ENCODE measurements around the gene PLVAP. TPM values are rescaled to one million over a fixed set of nuclear protein-coding genes. Genes with fewer than 3 reads are reported as not detected.

PLVAP gene
- total RNA-seq, 2 donors from 2014 or later: not detected

- Mint-ChIP-seq H3K4me3 (peak overlapping the region; percentile 87 to 97), H3K36me3 (ENCODE audit: insufficient read depth in 2 of 2) (no peaks in the 10 kb centered on the region), H3K27ac (peak overlapping the region; percentile 91), H3K4me1 (ENCODE audit: low read depth) (peaks cover 55% of the 10 kb centered on the region), H3K9me3 (no peaks in the 10 kb centered on the region), H3K27me3 (ENCODE audit: low read depth) (no peaks in the 10 kb centered on the region)
- DNase-seq: no peak
- peak; percentile 4 to 12 for ATAC-seq (replicated peaks in 1 of 2)
Observed at GRCh38 chr19:17406887-17407196, 29.7 kb upstream of the PLVAP start.

GRCh38 chr19:17406046-17406886 lies 29.1 kb upstream of the PLVAP start:
- DNase-seq (peak; percentile 56 to 63), ATAC-seq (replicated peaks in 1 of 2) (peak; percentile 52 to 53)
- H3K27me3 Mint-ChIP-seq (ENCODE audit: low read depth): no peaks in the 10 kb centered on the region

GRCh38 chr19:17405250-17406045 lies 28.3 kb upstream of the PLVAP start, which contains the start of gene BST2:
Gene BST2, minus strand, starts transcription at chr19:17405630. Its CDS starts 55 bp downstream, at chr19:17405575.
- H3K27ac Mint-ChIP-seq: peak within 1 kb of the TSS; percentile 91
- H3K36me3 Mint-ChIP-seq (ENCODE audit: insufficient read depth in 2 of 2): peaks cover 0 to 2% of the 10 kb centered on the region in 2 donors
- no peaks in the 10 kb centered on the region for H3K9me3 Mint-ChIP-seq
- H3K4me1 Mint-ChIP-seq (ENCODE audit: low read depth): peaks cover 54% of the 10 kb centered on the region
- ATAC-seq (replicated peaks in 1 of 2) (peak; percentile 69 to 81), DNase-seq (peak; percentile 55 to 58)
- H3K27me3 Mint-ChIP-seq (ENCODE audit: low read depth): no peaks in the 10 kb centered on the region
- peak within 1 kb of the TSS; percentile 87 to 97 for H3K4me3 Mint-ChIP-seq

More at GRCh38 chr19:17406046-17406886, 29.1 kb upstream of the PLVAP start:
- peaks cover 0 to 2% of the 10 kb centered on the region in 2 donors for H3K36me3 Mint-ChIP-seq (ENCODE audit: insufficient read depth in 2 of 2)
- H3K4me3 Mint-ChIP-seq: peak overlapping the region; percentile 87 to 97
- peaks cover 55% of the 10 kb centered on the region for H3K4me1 Mint-ChIP-seq (ENCODE audit: low read depth)
- H3K9me3 Mint-ChIP-seq: no peaks in the 10 kb centered on the region
- H3K27ac Mint-ChIP-seq: peak overlapping the region; percentile 91

- Mint-ChIP-seq H3K27ac (peak overlapping the region; percentile 91), H3K27me3 (ENCODE audit: low read depth) (no peaks in the 10 kb centered on the region), H3K36me3 (ENCODE audit: insufficient read depth in 2 of 2) (peaks cover 0 to 2% of the 10 kb centered on the region in 2 donors), H3K4me1 (ENCODE audit: low read depth) (peaks cover 53% of the 10 kb centered on the region), H3K4me3 (peak overlapping the region; percentile 87 to 97), H3K9me3 (no peaks in the 10 kb centered on the region)
- DNase-seq (no peak), ATAC-seq (replicated peaks in 1 of 2) (no peak)
Observed at GRCh38 chr19:17404621-17405249, 27.6 kb upstream of the PLVAP start.

GRCh38 chr19:17404015-17404414 lies 26.9 kb upstream of the PLVAP start:
- DNase-seq (peak; percentile 20 to 21), ATAC-seq (replicated peaks in 1 of 2) (no peak)
- Mint-ChIP-seq H3K36me3 (ENCODE audit: insufficient read depth in 2 of 2) (peaks cover 0 to 2% of the 10 kb centered on the region in 2 donors), H3K27ac (no peak overlapping the region), H3K4me3 (peak overlapping the region; percentile 87 to 97), H3K27me3 (ENCODE audit: low read depth) (no peaks in the 10 kb centered on the region), H3K4me1 (ENCODE audit: low read depth) (peaks cover 46% of the 10 kb centered on the region), H3K9me3 (no peaks in the 10 kb centered on the region)

DNA sequence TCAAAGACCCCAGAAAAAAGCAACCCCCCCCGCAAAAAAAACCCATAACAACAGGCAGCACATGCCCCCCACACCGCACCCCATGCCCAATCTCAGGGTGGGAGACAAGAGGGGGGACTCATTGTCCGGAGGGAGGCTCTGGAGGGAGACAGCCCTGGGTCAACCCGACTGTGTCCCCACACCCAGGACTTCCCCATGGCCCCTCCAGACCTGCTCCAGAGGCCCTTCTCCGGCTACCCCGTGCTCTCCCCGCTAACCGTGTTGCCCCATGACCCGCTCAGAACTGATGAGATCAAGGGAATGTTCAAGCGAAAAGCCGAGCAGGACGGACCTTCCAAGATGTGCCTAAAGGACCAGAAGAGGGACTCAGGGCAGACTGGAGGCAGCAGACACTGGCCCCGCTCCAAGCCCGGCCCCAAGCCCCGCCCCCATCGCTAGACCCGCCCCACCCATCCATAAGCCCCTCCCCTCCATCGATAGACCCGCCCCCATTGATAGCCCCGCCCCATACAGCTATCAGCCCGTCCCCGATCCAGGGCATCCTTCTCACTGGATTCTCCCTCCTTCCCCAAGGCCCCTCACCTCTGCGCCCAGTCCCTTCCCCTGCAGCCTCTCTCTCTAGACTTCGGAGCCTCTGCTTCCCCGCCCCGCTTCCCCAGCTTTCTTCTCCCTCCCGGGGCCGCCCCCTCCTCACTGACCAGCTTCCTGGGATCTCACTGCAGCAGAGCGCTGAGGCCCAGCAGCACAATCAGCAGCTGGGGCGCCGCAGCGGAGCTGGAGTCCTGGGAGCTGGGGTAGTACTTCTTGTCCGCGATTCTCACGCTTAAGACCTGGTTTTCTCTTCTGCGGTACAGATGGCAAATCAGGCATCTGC lies 26.1 kb upstream of the PLVAP start:
- H3K4me3 Mint-ChIP-seq: peak overlapping the region; percentile 87 to 97
- peaks cover 46% of the 10 kb centered on the region for H3K4me1 Mint-ChIP-seq (ENCODE audit: low read depth)
- DNase-seq (peak; percentile 40 to 51), ATAC-seq (replicated peaks in 1 of 2) (peak in 1 of 2 donors; percentile 8)
- H3K27me3 Mint-ChIP-seq (ENCODE audit: low read depth): no peaks in the 10 kb centered on the region
- no peak overlapping the region for H3K27ac Mint-ChIP-seq
- H3K9me3 Mint-ChIP-seq: no peaks in the 10 kb centered on the region
- H3K36me3 Mint-ChIP-seq (ENCODE audit: insufficient read depth in 2 of 2): peaks cover 0 to 5% of the 10 kb centered on the region in 2 donors

DNA sequence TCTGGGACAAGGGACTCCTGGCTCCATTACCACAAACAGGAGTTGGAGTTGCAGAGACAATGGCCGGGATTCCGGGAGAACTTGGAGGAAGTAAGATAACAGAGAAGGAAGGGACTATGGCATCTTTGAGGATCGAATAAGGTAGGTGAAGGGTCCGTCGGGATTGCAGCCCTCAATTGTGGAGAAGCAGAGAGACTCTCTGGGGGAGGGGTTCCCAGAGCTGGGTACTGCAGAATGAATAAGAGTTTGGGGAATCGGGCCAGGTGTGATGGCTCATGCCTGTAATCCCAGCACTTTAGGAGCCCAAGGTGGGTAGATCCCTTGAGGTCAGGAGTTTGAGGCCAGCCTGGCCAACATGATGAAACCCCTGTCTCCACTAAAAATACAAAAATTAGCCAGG lies 24.5 kb upstream of the PLVAP start:
- Mint-ChIP-seq H3K4me1 (ENCODE audit: low read depth) (peaks cover 32% of the 10 kb centered on the region), H3K27ac (no peak overlapping the region), H3K36me3 (ENCODE audit: insufficient read depth in 2 of 2) (peaks cover 0 to 5% of the 10 kb centered on the region in 2 donors), H3K27me3 (ENCODE audit: low read depth) (no peaks in the 10 kb centered on the region), H3K4me3 (peak overlapping the region in 1 of 2 donors; percentile 44), H3K9me3 (no peaks in the 10 kb centered on the region)
- ATAC-seq (replicated peaks in 1 of 2): no peak
- DNase-seq: no peak

GRCh38 chr19:17398902-17399527 lies 21.9 kb upstream of the PLVAP start:
- no peak overlapping the region for H3K27ac Mint-ChIP-seq
- H3K9me3 Mint-ChIP-seq: no peaks in the 10 kb centered on the region
- DNase-seq (no peak), ATAC-seq (replicated peaks in 1 of 2) (no peak)
- H3K27me3 Mint-ChIP-seq (ENCODE audit: low read depth): no peaks in the 10 kb centered on the region
- H3K4me3 Mint-ChIP-seq: no peak overlapping the region
- H3K4me1 Mint-ChIP-seq (ENCODE audit: low read depth): peaks cover 19% of the 10 kb centered on the region
- peaks cover 0 to 5% of the 10 kb centered on the region in 2 donors for H3K36me3 Mint-ChIP-seq (ENCODE audit: insufficient read depth in 2 of 2)

- Mint-ChIP-seq H3K4me3 (peak overlapping the region; percentile 57 to 67), H3K9me3 (no peaks in the 10 kb centered on the region), H3K27ac (peak overlapping the region; percentile 77), H3K4me1 (ENCODE audit: low read depth) (peaks cover 18% of the 10 kb centered on the region), H3K27me3 (ENCODE audit: low read depth) (no peaks in the 10 kb centered on the region), H3K36me3 (ENCODE audit: insufficient read depth in 2 of 2) (peaks cover 0 to 3% of the 10 kb centered on the region in 2 donors)
- peak in 1 of 2 donors; percentile 36 for ATAC-seq (replicated peaks in 1 of 2)
- DNase-seq: peak; percentile 69 to 80
Observed at GRCh38 chr19:17394891-17395415, 17.8 kb upstream of the PLVAP start.

GRCh38 chr19:17393914-17394313 lies 16.8 kb upstream of the PLVAP start, which contains the start of gene CCDC194:
Gene CCDC194, minus strand, starts transcription at chr19:17394196. Its CDS starts 38 bp downstream, at chr19:17394158.
- peaks cover 0 to 2% of the 10 kb centered on the region in 2 donors for H3K36me3 Mint-ChIP-seq (ENCODE audit: insufficient read depth in 2 of 2)
- no peak for DNase-seq
- no peak for ATAC-seq (replicated peaks in 1 of 2)
- H3K4me1 Mint-ChIP-seq (ENCODE audit: low read depth): peaks cover 18% of the 10 kb centered on the region
- H3K4me3 Mint-ChIP-seq: peak within 1 kb of the TSS; percentile 57 to 67
- peaks cover 8% of the 10 kb centered on the region for H3K27me3 Mint-ChIP-seq (ENCODE audit: low read depth)
- no peaks in the 10 kb centered on the region for H3K9me3 Mint-ChIP-seq
- peak within 1 kb of the TSS; percentile 77 for H3K27ac Mint-ChIP-seq

DNA sequence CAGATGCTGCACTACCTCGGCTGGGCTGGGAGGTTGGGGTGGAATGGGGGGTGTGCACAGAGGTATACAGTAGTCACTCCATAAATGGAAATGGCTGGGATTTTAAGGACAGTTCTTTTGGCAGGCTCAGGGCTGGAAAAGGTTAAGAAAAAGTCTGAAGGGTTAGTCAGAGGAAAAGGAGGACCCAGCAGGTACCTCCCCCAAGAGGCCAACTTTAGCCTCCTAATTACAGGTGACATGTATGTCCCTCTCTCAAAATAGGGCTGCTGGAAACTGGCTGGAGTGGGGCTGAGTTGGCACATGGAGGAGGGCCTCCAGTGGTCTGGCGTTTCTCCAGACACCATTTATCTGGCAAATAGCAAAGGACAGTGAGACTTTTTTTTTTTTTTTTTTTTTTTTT lies 15.9 kb upstream of the PLVAP start:
- Mint-ChIP-seq H3K27me3 (ENCODE audit: low read depth) (peaks cover 10% of the 10 kb centered on the region), H3K27ac (no peak overlapping the region), H3K4me3 (no peak overlapping the region), H3K9me3 (no peaks in the 10 kb centered on the region), H3K4me1 (ENCODE audit: low read depth) (peaks cover 18% of the 10 kb centered on the region), H3K36me3 (ENCODE audit: insufficient read depth in 2 of 2) (no peaks in the 10 kb centered on the region)
- DNase-seq: no peak
- ATAC-seq (replicated peaks in 1 of 2): no peak

Data from activated T-cell treated with anti-CD3 and anti-CD28 coated beads, Interleukin-2, amount 50 U/mL, for 72 hours (primary cell).